Gastrocnemius medialis (tissue), 4 donors: Measurements from ENCODE around the gene TMEM214. TPM values are rescaled to one million over a fixed set of nuclear protein-coding genes. Genes with fewer than 3 reads are reported as not detected.
A peak's percentile ranks its signal among the peaks of the same experiment; 100 is the strongest.

Experiments
- ATAC-seq, 2 donors: fragments of 150-250 bp; one replicate each; pipeline ENCODE4 v1.9.1; 2016
- DNase-seq, 2 donors: peaks; one replicate each; pipeline ENCODE4 v3.0.0-alpha.2; 2019
- H3K27ac ChIP-seq, 4 donors: fragments of 200-600 bp; sonication (generic); 1 replicate in 1 of 4; 2 replicates in 3 of 4; pipeline ENCODE4 v1.5.1; 2016 to 2018; ENCODE audit warnings: mild to moderate bottlenecking in 2 of 4, moderate library complexity in 1 of 4
- H3K27me3 ChIP-seq, 3 donors: fragments of 200-600 bp; sonication (generic) in 2 of 3; 1 replicate in 1 of 3; 2 replicates in 2 of 3; pipeline versions ENCODE4 v1.5.1 to v1.6.0; 2016 to 2019; ENCODE audit warnings: mild to moderate bottlenecking in 1 of 3, moderate library complexity in 1 of 3
- H3K36me3 ChIP-seq, 2 donors: fragments of 200-600 bp; sonication (generic) in 1 of 2; one replicate each; pipeline ENCODE4 v1.5.1; 2017 to 2018
- H3K4me1 ChIP-seq, 2 donors: fragments of 200-600 bp; sonication (generic) in 1 of 2; one replicate each; pipeline ENCODE4 v1.5.1; 2016 to 2017; ENCODE audit warnings: mild to moderate bottlenecking in 2 of 2
- H3K4me3 ChIP-seq, 4 donors: fragments of 200-600 bp; sonication (generic) in 3 of 4; 1 replicate in 1 of 4; 2 replicates in 3 of 4; pipeline ENCODE4 v1.5.1; 2016 to 2019; ENCODE audit warnings: mild to moderate bottlenecking in 2 of 4
- H3K9me3 ChIP-seq, 3 donors: fragments of 200-600 bp; sonication (generic) in 2 of 3; 1 replicate in 1 of 3; 2 replicates in 2 of 3; pipeline ENCODE4 v1.5.1; 2016 to 2019
- POLR2A ChIP-seq, 2 donors: fragments of 450-650 bp; IDR thresholded peaks; one replicate each; pipeline ENCODE4 v1.6.1; 2017; ENCODE audit warnings: antibody characterized with exemption in 2 of 2, mild to moderate bottlenecking in 2 of 2, moderate library complexity in 2 of 2
- in situ Hi-C, 4 donors: fragments of 200-750 bp; cut with MboI; loops; one replicate each; pipeline versions ENCODE4 v1.15.0 to v1.8.0; 2017; ENCODE audit warnings: low sequenced_read_pairs in 4 of 4
- intact Hi-C: fragments of 100-400 bp; cut with DNase I; formaldehyde crosslinking; loops from one replicate; pipeline ENCODE4 v1.15.1; 2023; ENCODE audit warnings: low total_unique reads
- total RNA-seq, 4 donors: library from RNA; depleted of rRNA; stranded (reverse); fragments of >200 nt; gene quantifications; one replicate each; pipeline versions ENCODE4 v1.1.0 to v1.2.3, GENCODE V29; 2016
- TF ChIP-seq, protein P1 (sequence below), 5 experiments: fragments of 450-650 bp in 3 of 5; fragments of 200-600 bp in 2 of 5; sonication (generic) in 2 of 5; IDR thresholded peaks in 4 of 5; conservative IDR thresholded peaks in 1 of 5; 1 replicate in 4 of 5; 2 replicates in 1 of 5; pipeline ENCODE4 v1.5.1; 2016 to 2019; ENCODE audit warnings: antibody characterized with exemption in 5 of 5, mild to moderate bottlenecking in 3 of 5, moderate library complexity in 3 of 5

The TMEM214 gene
- total RNA-seq, 4 donors from 2014 or later, result 20.0 to 37.7 (median 24.9) TPM

DNA sequence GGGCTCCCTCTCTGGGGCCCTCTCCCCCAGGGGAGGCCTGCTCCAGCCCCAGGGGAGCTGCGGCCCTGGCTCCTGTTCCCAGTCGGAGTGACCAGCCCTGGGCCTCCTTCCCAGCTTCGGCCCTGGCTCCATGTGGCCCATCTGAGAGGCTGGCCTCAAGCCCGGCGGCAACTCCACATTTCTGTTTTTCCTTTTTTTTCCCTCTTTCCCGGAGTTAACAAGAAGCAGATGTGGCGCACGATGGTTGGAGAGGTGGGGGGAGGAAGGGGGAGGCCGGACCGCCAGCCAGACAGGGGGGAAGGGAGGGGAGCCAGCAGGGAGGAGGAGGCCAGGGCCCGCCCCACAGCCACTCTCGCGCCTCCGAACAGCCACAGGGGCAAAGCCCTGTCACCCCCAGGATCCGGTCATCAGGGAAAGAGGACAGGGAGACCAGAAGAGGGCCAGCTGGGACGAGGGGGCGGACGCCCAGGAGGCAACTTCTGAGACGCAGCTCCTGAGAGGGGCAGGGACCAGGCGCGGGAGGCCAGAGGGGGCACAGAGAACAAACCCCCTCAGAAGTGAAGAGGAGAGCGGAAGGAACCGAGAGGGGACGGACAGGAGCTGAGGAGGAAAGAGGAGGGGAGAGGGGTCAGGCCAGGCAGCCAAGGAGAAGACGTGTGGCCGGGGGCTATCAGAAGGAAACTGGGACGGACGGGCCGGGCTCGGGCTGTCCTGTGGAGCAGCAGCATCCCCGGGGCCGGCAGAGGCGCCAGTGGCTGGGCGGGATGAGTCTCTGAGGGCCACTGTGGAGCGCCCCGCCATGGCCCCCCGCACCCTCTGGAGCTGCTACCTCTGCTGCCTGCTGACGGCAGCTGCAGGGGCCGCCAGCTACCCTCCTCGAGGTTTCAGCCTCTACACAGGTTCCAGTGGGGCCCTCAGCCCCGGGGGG is 45.8 kb downstream of the TMEM214 start, which contains the start of gene EMILIN1:
Gene EMILIN1, plus strand, starts transcription at position 349 of the 928 bp plus-strand sequence. Its CDS starts 451 bp downstream, at position 800.
- intact Hi-C loops, result no loop called here
- H3K27me3 ChIP-seq, result no peaks in the 10 kb centered on the region

DNA sequence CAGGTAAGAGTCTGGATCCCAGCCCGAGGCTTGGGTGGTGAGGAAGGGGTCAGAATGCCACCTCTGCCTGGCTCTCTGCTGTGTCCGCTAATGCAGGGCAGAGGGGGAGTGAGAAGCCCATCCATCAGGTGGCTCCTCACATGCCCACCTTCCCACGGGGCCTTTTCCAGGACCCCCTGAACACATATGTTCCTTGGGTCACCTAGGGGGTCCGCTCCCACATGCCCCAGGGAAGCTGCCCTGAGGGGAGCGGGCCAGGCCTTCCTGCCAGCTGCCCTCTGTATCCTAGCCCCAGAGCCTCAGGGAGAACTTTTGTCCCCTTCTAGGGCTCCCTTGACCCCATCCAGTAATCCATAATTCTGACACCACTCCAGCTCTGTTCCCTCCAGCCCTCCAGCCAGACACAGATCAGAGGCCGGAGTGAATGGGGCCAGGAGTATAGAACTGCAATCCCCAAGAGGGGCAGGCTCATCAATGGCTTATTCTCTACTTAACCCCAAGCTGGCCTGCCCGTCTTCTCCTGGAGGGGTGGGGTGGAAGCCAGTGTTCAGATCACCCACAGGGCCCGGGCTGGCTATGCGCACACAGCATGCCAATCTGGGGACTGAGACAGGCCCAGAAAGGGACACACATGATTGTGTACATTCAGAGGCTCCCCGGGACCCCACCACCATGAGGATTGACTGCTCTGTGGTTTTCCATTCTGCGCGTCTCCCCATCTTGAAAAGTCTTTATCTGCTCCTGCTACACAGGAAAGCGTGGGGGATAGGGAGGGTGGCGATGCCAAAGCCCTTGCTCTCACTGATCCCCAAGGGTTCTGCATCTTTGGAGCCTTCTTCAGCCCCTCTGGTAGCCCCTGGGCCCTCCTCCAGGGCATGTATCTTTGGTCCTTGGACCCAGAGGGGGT is 46.7 kb downstream of the TMEM214 start:
- ATAC-seq, result no peak
- no peaks in the 10 kb centered on the region for H3K27me3 ChIP-seq
- H3K4me3 ChIP-seq, result peak overlapping the region; percentile 44 to 51 (median 49)
- H3K4me1 ChIP-seq, result peaks cover 15 to 31% of the 10 kb centered on the region in 2 donors
- TF ChIP-seq, protein P1, sequence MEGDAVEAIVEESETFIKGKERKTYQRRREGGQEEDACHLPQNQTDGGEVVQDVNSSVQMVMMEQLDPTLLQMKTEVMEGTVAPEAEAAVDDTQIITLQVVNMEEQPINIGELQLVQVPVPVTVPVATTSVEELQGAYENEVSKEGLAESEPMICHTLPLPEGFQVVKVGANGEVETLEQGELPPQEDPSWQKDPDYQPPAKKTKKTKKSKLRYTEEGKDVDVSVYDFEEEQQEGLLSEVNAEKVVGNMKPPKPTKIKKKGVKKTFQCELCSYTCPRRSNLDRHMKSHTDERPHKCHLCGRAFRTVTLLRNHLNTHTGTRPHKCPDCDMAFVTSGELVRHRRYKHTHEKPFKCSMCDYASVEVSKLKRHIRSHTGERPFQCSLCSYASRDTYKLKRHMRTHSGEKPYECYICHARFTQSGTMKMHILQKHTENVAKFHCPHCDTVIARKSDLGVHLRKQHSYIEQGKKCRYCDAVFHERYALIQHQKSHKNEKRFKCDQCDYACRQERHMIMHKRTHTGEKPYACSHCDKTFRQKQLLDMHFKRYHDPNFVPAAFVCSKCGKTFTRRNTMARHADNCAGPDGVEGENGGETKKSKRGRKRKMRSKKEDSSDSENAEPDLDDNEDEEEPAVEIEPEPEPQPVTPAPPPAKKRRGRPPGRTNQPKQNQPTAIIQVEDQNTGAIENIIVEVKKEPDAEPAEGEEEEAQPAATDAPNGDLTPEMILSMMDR (IDR thresholded peaks at IDR 0.05 in 4 of 5, conservative IDR thresholded peaks at IDR 0.05 in 1 of 5), result no peak
- TF ChIP-seq POLR2A (IDR thresholded peaks at IDR 0.05), result no peak
- in situ Hi-C loops, result loop anchor here (10.0 kb wide), 2 partner anchors 45 to 115 kb away; partner anchors contain the start of gene TMEM214 (in 3 of the 4)
- intact Hi-C loops, result loop anchor here (10.0 kb wide), 1 partner anchor 295 kb away; the partner anchor contains the start of genes EIF2B4 and SNX17
- no peaks in the 10 kb centered on the region for H3K36me3 ChIP-seq
- H3K9me3 ChIP-seq, result no peaks in the 10 kb centered on the region
- H3K27ac ChIP-seq, result peak overlapping the region; percentile 75 to 95 (median 86)
- no peak for DNase-seq

More for the DNA sequence above, 45.8 kb downstream of the TMEM214 start, which contains the start of gene EMILIN1:
- ATAC-seq, result peak; percentile 22 to 32
- Histone ChIP-seq H3K4me1 (peaks cover 15 to 28% of the 10 kb centered on the region in 2 donors), H3K27ac (peak within 1 kb of the TSS; percentile 75 to 95 (median 86)), H3K36me3 (no peaks in the 10 kb centered on the region), H3K9me3 (no peaks in the 10 kb centered on the region), H3K4me3 (peak within 1 kb of the TSS; percentile 44 to 51 (median 49))
- in situ Hi-C loops, result no loop called here
- peak; percentile 54 to 77 for DNase-seq
- TF ChIP-seq POLR2A (IDR thresholded peaks at IDR 0.05), result peak in 1 of 2 donors; percentile 32
- TF ChIP-seq, protein P1 (IDR thresholded peaks at IDR 0.05 in 4 of 5, conservative IDR thresholded peaks at IDR 0.05 in 1 of 5), result no peak

DNA sequence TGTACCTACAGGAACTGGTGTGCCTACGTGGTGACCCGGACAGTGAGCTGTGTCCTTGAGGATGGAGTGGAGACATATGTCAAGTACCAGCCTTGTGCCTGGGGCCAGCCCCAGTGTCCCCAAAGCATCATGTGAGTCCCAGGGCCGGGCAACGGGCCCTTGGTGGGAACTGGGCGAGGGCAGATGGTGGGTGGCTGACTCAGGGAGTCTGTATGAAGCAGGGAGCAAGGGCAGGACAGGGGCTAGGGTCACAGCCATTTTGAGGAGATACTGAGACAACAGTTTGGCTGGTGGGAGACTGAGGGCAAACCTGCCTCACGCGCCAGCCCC is 47.3 kb downstream of the TMEM214 start:
- DNase-seq (no peak), ATAC-seq (no peak)
- Histone ChIP-seq H3K9me3 (no peaks in the 10 kb centered on the region), H3K4me3 (peak overlapping the region in 1 of 4 donors; percentile 51), H3K27ac (peak overlapping the region; percentile 75 to 95 (median 86)), H3K27me3 (no peaks in the 10 kb centered on the region), H3K4me1 (peaks cover 13 to 34% of the 10 kb centered on the region in 2 donors), H3K36me3 (no peaks in the 10 kb centered on the region)
- in situ Hi-C loops, result loop anchor here (10.0 kb wide), 2 partner anchors 45 to 115 kb away; partner anchors contain the start of gene TMEM214 (in 3 of the 4)
- intact Hi-C loops, result loop anchor here (10.0 kb wide), 1 partner anchor 295 kb away; the partner anchor contains the start of genes EIF2B4 and SNX17
- no peak for TF ChIP-seq POLR2A (IDR thresholded peaks at IDR 0.05)
- TF ChIP-seq, protein P1 (IDR thresholded peaks at IDR 0.05 in 4 of 5, conservative IDR thresholded peaks at IDR 0.05 in 1 of 5), result no peak

DNA sequence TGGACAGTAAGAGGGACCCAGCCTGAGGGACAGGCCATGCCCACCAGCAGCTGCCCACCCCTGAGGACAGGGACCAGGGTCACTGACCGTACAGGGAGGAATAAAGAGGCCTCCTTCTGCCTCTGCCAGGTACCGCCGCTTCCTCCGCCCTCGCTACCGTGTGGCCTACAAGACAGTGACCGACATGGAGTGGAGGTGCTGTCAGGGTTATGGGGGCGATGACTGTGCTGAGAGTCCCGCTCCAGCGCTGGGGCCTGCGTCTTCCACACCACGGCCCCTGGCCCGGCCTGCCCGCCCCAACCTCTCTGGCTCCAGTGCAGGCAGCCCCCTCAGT is 47.8 kb downstream of the TMEM214 start:
- TF ChIP-seq, protein P1 (IDR thresholded peaks at IDR 0.05 in 4 of 5, conservative IDR thresholded peaks at IDR 0.05 in 1 of 5), result no peak
- no peak for TF ChIP-seq POLR2A (IDR thresholded peaks at IDR 0.05)
- Histone ChIP-seq H3K4me1 (peaks cover 16 to 38% of the 10 kb centered on the region in 2 donors), H3K27me3 (no peaks in the 10 kb centered on the region), H3K27ac (peak overlapping the region; percentile 75 to 95 (median 86)), H3K4me3 (peak overlapping the region in 3 of 4 donors; percentile 4 to 51 (median 46)), H3K36me3 (no peaks in the 10 kb centered on the region), H3K9me3 (no peaks in the 10 kb centered on the region)
- ATAC-seq, result no peak
- intact Hi-C loops (loop anchor here (10.0 kb wide), 1 partner anchor 294 kb away; the partner anchor contains the start of genes EIF2B4 and SNX17), in situ Hi-C loops (loop anchor here (10.0 kb wide), 2 partner anchors 46 to 116 kb away; partner anchors contain the start of gene TMEM214 (in 3 of the 4))
- DNase-seq, result no peak
